HepG2 (cell line): ENCODE measurements around the gene MZF1. TPM values are rescaled to one million over a fixed set of nuclear protein-coding genes. Genes with fewer than 3 reads are reported as not detected.

Experiments used
- ERF ChIP-seq: IDR thresholded peaks from 2 replicates; pipeline ENCODE4 v1.6.1; 2018; ENCODE audit warnings: missing biosample characterization, missing genetic modification reagents
- HOXA9 ChIP-seq: sonication (generic); formaldehyde crosslinking; IDR thresholded peaks from 2 replicates; pipeline ENCODE4 v1.8.1; 2022; ENCODE audit warnings: missing genetic modification reagents, mild to moderate bottlenecking, moderate library complexity, borderline replicate concordance
- KAT7 ChIP-seq: IDR thresholded peaks from 2 replicates; pipeline ENCODE4 v1.6.1; 2018; ENCODE audit warnings: borderline replicate concordance, missing compliant biosample characterization
- MXD4 ChIP-seq: IDR thresholded peaks from 2 replicates; pipeline ENCODE4 v1.6.1; 2016; ENCODE audit warnings: mild to moderate bottlenecking, missing biosample characterization, missing genetic modification reagents
- RBAK ChIP-seq: sonication (generic); formaldehyde crosslinking; IDR thresholded peaks from 2 replicates; pipeline ENCODE4 v1.5.1; 2020; ENCODE audit warnings: mild to moderate bottlenecking, missing genetic modification reagents
- YY1 ChIP-seq: IDR thresholded peaks from 2 replicates; pipeline ENCODE4 v1.6.1; 2011; ENCODE audit warnings: low read length, low read depth, moderate library complexity, mild to moderate bottlenecking; ENCODE audit not compliant: insufficient read depth, insufficient replicate concordance
- ZNF235 ChIP-seq: sonication (generic); formaldehyde crosslinking; IDR thresholded peaks from 2 replicates; pipeline ENCODE4 v1.8.1; 2023; ENCODE audit warnings: mild to moderate bottlenecking, missing genetic modification reagents, borderline replicate concordance
- ZNF326 ChIP-seq: sonication (generic); formaldehyde crosslinking; IDR thresholded peaks from 2 replicates; pipeline ENCODE4 v1.4.0; 2020; ENCODE audit warnings: missing genetic modification reagents, borderline replicate concordance
- ZNF747 ChIP-seq: sonication (generic); formaldehyde crosslinking; IDR thresholded peaks from 2 replicates; pipeline ENCODE4 v1.8.1; 2023; ENCODE audit warnings: missing genetic modification reagents, mild to moderate bottlenecking, borderline replicate concordance
- ZNF749 ChIP-seq: sonication (generic); formaldehyde crosslinking; IDR thresholded peaks from 2 replicates; pipeline ENCODE4 v1.8.0; 2022; ENCODE audit warnings: mild to moderate bottlenecking, missing genetic modification reagents, moderate library complexity, borderline replicate concordance
- ZNF792 ChIP-seq: IDR thresholded peaks from 2 replicates; pipeline ENCODE4 v1.6.1; 2016
- ZNF839 ChIP-seq: sonication (generic); formaldehyde crosslinking; IDR thresholded peaks from 2 replicates; pipeline ENCODE4 v1.4.0; 2020; ENCODE audit warnings: missing genetic modification reagents, mild to moderate bottlenecking, borderline replicate concordance
- polyA plus RNA-seq, 8 experiments: library from polyadenylated mRNA; depleted of rRNA in 3 of 8; stranded (reverse) in 7 of 8; unstranded in 1 of 8; fragments of >200 nt; fragmentation: Illumina TruSeq in 4 of 8; extraction: Trizol in 4 of 8; gene quantifications; 2 replicates each; pipeline versions ENCODE4 v1.2.1 to v1.2.3, GENCODE V29; 2011 to 2016; ENCODE audit warnings: low read depth in 4 of 8, missing spikeins in 1 of 8, mixed read lengths in 1 of 8; ENCODE audit not compliant: insufficient read depth in 1 of 8
- total RNA-seq, 5 experiments: library from RNA; depleted of rRNA; stranded (reverse); fragments of >200 nt; fragmentation: Illumina TruSeq; extraction: Trizol; gene quantifications; 2 replicates each; pipeline ENCODE4 v1.2.3, GENCODE V29; 2016; ENCODE audit warnings: low read depth in 1 of 5
- TF ChIP-seq, protein P1 (sequence below): sonication (generic); formaldehyde crosslinking; conservative IDR thresholded peaks from 2 replicates; pipeline ENCODE4 v1.4.0; 2020; ENCODE audit warnings: missing genetic modification reagents
- TF ChIP-seq, protein P2 (sequence below): sonication (generic); formaldehyde crosslinking; IDR thresholded peaks from 2 replicates; pipeline ENCODE4 v1.4.0; 2020; ENCODE audit warnings: missing genetic modification reagents, borderline replicate concordance
- TF ChIP-seq, protein P3 (sequence below): sonication (generic); formaldehyde crosslinking; IDR thresholded peaks from one replicate; pipeline ENCODE4 v1.5.1; 2020; ENCODE audit warnings: mild to moderate bottlenecking, missing genetic modification reagents; ENCODE audit errors: not compliant biosample characterization

Gene MZF1
- total and polyA plus RNA-seq, 2 of the 13 experiments (the other 11 are each of a cell fraction or from before 2014, with no cell fraction given), result 3.1 to 8.1 TPM

DNA sequence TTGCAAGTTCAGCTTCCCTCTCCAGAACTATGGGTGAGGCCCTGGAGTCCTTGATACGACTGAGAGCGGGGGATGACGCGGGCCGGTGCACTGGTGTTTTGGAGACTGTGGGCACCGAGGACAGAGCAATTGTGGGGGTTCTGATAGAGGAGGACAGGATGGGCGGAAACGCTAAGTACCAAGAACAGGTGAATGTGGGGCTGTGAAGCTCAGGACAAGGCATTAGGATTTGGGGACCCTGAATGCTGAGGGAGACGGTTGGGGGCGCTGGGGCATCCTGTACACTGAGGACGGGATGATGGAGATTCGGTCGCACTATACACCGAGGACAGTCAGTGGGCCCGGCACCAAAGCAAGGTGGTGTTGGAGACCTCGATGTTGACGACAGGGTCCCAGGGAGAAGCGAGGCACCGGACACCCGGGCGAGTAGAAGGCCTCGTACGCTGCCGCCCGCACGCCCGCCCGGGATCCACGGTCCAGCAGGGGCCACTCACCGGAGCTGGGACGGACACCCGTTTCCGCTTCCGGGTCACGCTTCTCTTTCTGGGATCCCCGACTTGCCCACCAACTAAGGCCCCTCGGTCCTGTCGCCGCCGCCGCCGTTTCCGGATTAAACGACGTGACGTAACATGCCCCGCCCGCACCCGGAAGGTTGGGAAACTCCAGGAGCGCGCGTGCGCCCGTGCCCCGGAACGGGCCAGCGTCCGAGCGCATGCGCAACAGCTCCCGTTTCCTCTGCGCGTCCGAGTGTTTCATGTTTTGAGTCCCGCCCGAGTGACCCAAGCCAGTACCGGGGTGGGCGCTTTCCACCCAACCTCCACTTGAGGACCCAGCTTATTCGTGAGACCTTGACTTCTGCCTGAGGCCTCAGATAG is 18.4 kb downstream of the MZF1 start, which contains the start of gene CHMP2A (continued):
- peak; percentile 70; the same call in 1 of the 2 replicates for TF ChIP-seq ERF (CRISPR knock-in tag)
- no peak for TF ChIP-seq ZNF235
- TF ChIP-seq, protein P1, sequence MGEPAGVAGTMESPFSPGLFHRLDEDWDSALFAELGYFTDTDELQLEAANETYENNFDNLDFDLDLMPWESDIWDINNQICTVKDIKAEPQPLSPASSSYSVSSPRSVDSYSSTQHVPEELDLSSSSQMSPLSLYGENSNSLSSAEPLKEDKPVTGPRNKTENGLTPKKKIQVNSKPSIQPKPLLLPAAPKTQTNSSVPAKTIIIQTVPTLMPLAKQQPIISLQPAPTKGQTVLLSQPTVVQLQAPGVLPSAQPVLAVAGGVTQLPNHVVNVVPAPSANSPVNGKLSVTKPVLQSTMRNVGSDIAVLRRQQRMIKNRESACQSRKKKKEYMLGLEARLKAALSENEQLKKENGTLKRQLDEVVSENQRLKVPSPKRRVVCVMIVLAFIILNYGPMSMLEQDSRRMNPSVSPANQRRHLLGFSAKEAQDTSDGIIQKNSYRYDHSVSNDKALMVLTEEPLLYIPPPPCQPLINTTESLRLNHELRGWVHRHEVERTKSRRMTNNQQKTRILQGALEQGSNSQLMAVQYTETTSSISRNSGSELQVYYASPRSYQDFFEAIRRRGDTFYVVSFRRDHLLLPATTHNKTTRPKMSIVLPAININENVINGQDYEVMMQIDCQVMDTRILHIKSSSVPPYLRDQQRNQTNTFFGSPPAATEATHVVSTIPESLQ (CRISPR knock-in tag), result no peak
- no peak; the same call in 1 of the 2 replicates for TF ChIP-seq KAT7 (CRISPR knock-in tag)
- no peak for TF ChIP-seq ZNF792
- no peak for TF ChIP-seq MXD4
- no peak for TF ChIP-seq RBAK (CRISPR knock-in tag)
- TF ChIP-seq ZNF326 (CRISPR knock-in tag), result no peak; the same call in 1 of the 2 replicates
- 0 out of 2 replicates have a peak, but pooled peaks have one; percentile 20 for TF ChIP-seq HOXA9 (CRISPR knock-in tag)
- TF ChIP-seq, protein P2, sequence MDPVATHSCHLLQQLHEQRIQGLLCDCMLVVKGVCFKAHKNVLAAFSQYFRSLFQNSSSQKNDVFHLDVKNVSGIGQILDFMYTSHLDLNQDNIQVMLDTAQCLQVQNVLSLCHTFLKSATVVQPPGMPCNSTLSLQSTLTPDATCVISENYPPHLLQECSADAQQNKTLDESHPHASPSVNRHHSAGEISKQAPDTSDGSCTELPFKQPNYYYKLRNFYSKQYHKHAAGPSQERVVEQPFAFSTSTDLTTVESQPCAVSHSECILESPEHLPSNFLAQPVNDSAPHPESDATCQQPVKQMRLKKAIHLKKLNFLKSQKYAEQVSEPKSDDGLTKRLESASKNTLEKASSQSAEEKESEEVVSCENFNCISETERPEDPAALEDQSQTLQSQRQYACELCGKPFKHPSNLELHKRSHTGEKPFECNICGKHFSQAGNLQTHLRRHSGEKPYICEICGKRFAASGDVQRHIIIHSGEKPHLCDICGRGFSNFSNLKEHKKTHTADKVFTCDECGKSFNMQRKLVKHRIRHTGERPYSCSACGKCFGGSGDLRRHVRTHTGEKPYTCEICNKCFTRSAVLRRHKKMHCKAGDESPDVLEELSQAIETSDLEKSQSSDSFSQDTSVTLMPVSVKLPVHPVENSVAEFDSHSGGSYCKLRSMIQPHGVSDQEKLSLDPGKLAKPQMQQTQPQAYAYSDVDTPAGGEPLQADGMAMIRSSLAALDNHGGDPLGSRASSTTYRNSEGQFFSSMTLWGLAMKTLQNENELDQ (CRISPR knock-in tag), result no peak
- TF ChIP-seq, protein P3, sequence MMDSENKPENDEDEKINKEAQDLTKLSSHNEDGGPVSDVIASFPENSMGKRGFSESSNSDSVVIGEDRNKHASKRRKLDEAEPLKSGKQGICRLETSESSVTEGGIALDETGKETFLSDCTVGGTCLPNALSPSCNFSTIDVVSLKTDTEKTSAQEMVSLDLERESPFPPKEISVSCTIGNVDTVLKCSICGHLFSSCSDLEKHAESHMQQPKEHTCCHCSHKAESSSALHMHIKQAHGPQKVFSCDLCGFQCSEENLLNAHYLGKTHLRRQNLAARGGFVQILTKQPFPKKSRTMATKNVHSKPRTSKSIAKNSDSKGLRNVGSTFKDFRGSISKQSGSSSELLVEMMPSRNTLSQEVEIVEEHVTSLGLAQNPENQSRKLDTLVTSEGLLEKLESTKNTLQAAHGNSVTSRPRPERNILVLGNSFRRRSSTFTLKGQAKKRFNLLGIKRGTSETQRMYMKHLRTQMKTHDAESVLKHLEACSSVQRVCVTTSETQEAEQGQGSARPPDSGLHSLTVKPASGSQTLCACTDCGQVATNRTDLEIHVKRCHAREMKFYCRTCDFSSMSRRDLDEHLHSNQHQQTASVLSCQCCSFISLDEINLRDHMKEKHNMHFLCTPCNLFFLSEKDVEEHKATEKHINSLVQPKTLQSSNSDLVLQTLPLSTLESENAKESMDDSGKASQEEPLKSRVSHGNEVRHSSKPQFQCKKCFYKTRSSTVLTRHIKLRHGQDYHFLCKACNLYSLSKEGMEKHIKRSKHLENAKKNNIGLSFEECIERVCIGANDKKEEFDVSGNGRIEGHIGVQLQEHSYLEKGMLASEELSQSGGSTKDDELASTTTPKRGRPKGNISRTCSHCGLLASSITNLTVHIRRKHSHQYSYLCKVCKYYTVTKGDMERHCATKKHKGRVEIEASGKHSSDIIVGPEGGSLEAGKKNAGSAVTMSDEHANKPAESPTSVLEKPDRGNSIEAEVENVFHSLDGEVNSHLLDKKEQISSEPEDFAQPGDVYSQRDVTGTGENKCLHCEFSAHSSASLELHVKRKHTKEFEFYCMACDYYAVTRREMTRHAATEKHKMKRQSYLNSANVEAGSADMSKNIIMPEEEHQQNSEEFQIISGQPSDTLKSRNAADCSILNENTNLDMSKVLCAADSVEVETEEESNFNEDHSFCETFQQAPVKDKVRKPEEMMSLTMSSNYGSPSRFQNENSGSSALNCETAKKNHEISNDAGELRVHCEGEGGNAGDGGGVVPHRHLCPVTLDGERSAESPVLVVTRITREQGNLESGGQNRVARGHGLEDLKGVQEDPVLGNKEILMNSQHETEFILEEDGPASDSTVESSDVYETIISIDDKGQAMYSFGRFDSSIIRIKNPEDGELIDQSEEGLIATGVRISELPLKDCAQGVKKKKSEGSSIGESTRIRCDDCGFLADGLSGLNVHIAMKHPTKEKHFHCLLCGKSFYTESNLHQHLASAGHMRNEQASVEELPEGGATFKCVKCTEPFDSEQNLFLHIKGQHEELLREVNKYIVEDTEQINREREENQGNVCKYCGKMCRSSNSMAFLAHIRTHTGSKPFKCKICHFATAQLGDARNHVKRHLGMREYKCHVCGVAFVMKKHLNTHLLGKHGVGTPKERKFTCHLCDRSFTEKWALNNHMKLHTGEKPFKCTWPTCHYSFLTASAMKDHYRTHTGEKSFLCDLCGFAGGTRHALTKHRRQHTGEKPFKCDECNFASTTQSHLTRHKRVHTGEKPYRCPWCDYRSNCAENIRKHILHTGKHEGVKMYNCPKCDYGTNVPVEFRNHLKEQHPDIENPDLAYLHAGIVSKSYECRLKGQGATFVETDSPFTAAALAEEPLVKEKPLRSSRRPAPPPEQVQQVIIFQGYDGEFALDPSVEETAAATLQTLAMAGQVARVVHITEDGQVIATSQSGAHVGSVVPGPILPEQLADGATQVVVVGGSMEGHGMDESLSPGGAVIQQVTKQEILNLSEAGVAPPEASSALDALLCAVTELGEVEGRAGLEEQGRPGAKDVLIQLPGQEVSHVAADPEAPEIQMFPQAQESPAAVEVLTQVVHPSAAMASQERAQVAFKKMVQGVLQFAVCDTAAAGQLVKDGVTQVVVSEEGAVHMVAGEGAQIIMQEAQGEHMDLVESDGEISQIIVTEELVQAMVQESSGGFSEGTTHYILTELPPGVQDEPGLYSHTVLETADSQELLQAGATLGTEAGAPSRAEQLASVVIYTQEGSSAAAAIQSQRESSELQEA (CRISPR knock-in tag), result peak; percentile 72
- TF ChIP-seq ZNF749 (CRISPR knock-in tag), result 0 out of 2 replicates have a peak, but pooled peaks have one; percentile 29
- 0 out of 2 replicates have a peak, but pooled peaks have one; percentile 13 for TF ChIP-seq ZNF747
- TF ChIP-seq ZNF839 (CRISPR knock-in tag), result peak; percentile 75; the same call in 1 of the 2 replicates
- peak; percentile 63 for TF ChIP-seq YY1
